SK-N-SH (cell line): Measurements from ENCODE around the gene CLDN10.

Source experiments
- CTCF ChIP-seq: fragments of 200-600 bp; sonication (generic); IDR thresholded peaks from 2 replicates; pipeline ENCODE4 v1.6.1; 2017; ENCODE audit warnings: antibody characterized with exemption, mild to moderate bottlenecking, moderate library complexity
- EP300 ChIP-seq, 2 experiments: IDR thresholded peaks; 2 replicates each; pipeline versions ENCODE4 v1.4.0 to v1.6.1; 2012; ENCODE audit warnings: borderline replicate concordance in 1 of 2, low read depth in 1 of 2, low read length in 1 of 2
- EZH2phosphoT487 ChIP-seq: fragments of 200-600 bp; sonication (generic); IDR thresholded peaks from 2 replicates; pipeline ENCODE4 v1.6.1; 2017; ENCODE audit warnings: low read depth, mixed run types, mild to moderate bottlenecking, antibody characterized with exemption, moderate library complexity, borderline replicate concordance
- FOXM1 ChIP-seq: IDR thresholded peaks from 2 replicates; pipeline ENCODE4 v1.4.0; 2012; ENCODE audit warnings: low read depth, mild to moderate bottlenecking
- GABPA ChIP-seq: IDR thresholded peaks from 2 replicates; pipeline ENCODE4 v1.4.0; 2012; ENCODE audit warnings: low read depth, mild to moderate bottlenecking
- JUND ChIP-seq: IDR thresholded peaks from 2 replicates; pipeline ENCODE4 v1.4.0; 2012
- NRF1 ChIP-seq: IDR thresholded peaks from 2 replicates; pipeline ENCODE4 v1.6.1; 2012; ENCODE audit warnings: low read depth, mild to moderate bottlenecking, low read length
- POLR2AphosphoS5 ChIP-seq: IDR thresholded peaks from 2 replicates; pipeline ENCODE4 v1.6.1; 2012; ENCODE audit warnings: low read depth, low read length
- RAD21 ChIP-seq: IDR thresholded peaks from 2 replicates; pipeline ENCODE4 v1.6.1; 2012; ENCODE audit warnings: mild to moderate bottlenecking, low read length
- RFX5 ChIP-seq: IDR thresholded peaks from 2 replicates; pipeline ENCODE4 v1.6.1; 2012; ENCODE audit warnings: mild to moderate bottlenecking, improper control_type of control experiment, low read length
- SIN3A ChIP-seq: IDR thresholded peaks from 2 replicates; pipeline ENCODE4 v1.6.1; 2012; ENCODE audit warnings: low read depth, mild to moderate bottlenecking, low read length, moderate library complexity, borderline replicate concordance
- ZBTB33 ChIP-seq: IDR thresholded peaks from 2 replicates; pipeline ENCODE4 v1.4.0; 2012; ENCODE audit warnings: low read depth, borderline replicate concordance
- TF ChIP-seq, protein P1 (sequence below): IDR thresholded peaks from 2 replicates; pipeline ENCODE4 v1.4.0; 2012; ENCODE audit warnings: low read depth

DNA sequence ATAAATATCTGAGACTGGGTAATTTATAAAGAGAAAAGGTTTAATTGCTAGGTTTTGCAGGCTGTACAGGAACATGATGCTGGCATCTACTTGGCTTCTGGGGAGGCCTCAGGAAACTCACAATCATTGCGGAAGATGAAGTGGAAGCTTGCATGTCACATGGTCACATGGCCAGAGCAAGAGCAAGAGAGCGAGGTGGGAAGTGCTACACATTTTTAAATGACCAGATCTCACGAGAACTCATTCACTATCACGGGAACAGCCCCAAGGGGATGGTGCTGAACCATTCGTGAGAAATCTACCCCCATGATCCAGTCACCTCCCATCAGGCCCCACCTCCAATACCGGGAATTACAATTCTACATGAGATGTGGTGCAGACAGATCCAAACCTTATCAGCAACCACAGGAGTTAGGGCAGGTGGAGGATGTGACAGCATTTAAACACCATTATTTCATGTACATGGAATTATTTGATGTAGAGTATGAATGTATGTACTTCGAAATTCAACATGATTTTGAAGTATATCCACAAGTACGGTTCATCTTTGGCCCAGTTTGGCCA lies 10.5 kb upstream of the CLDN10 start:
- no peak for TF ChIP-seq CTCF
- TF ChIP-seq, protein P1, sequence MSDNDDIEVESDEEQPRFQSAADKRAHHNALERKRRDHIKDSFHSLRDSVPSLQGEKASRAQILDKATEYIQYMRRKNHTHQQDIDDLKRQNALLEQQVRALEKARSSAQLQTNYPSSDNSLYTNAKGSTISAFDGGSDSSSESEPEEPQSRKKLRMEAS: no peak
- TF ChIP-seq NRF1: no peak
- no peak for TF ChIP-seq RFX5
- no peak for TF ChIP-seq EP300 (IDR thresholded peaks at IDR 0.05; ENCODE audit: borderline replicate concordance in 1 of 2, low read depth in 1 of 2, low read length in 1 of 2)
- no peak for TF ChIP-seq EZH2phosphoT487
- TF ChIP-seq JUND: no peak
- no peak for TF ChIP-seq RAD21
- TF ChIP-seq SIN3A: no peak
- no peak for TF ChIP-seq FOXM1
- TF ChIP-seq POLR2AphosphoS5: no peak
- no peak for TF ChIP-seq ZBTB33
- TF ChIP-seq GABPA: no peak
